HEK293 (cell line): ENCODE measurements around the gene HID1.

Experiments used
- CTCF ChIA-PET: fragments of 350-600 bp; formaldehyde crosslinking; extraction: SDS; loops from one replicate; lab custom pipeline; 2021; ENCODE audit warnings: antibody characterized with exemption; lab: Yijun Ruan, JAX
- POLR2A ChIA-PET: fragments of 300-600 bp; formaldehyde crosslinking; extraction: SDS; loops from one replicate; lab custom pipeline; 2020; ENCODE audit warnings: antibody characterized with exemption, inconsistent platforms; lab: Yijun Ruan, JAX
- H3K27ac ChIP-seq: fragments of 200-500 bp; sonication (Bioruptor generic); 2 replicates; pipeline ENCODE4 v1.5.1; 2014; ENCODE audit warnings: low read depth, low read length, control low read depth, inconsistent platforms; ENCODE audit errors: extremely low read depth
- H3K36me3 ChIP-seq, 2 experiments: fragments of 200-500 bp in 1 of 2; sonication (Bioruptor generic) in 1 of 2; 1 replicate in 1 of 2; 2 replicates in 1 of 2; pipeline ENCODE4 v1.5.1; 2014 to 2017; ENCODE audit warnings: inconsistent platforms in 2 of 2, low read length in 2 of 2; ENCODE audit not compliant: control insufficient read depth in 2 of 2, insufficient read depth in 1 of 2
- H3K4me1 ChIP-seq: fragments of 200-500 bp; sonication (Bioruptor generic); 2 replicates; pipeline ENCODE4 v1.5.1; 2014; ENCODE audit warnings: mild to moderate bottlenecking, low read length, inconsistent platforms; ENCODE audit not compliant: control insufficient read depth, insufficient read depth
- H3K4me3 ChIP-seq: 2 replicates; pipeline ENCODE4 v1.5.1; 2011; ENCODE audit warnings: low read depth, mild to moderate bottlenecking, control low read depth, low read length, moderate library complexity
- H3K9me3 ChIP-seq: fragments of 200-500 bp; sonication (Bioruptor generic); 2 replicates; pipeline ENCODE4 v1.5.1; 2014; ENCODE audit warnings: low read depth, low read length, inconsistent platforms; ENCODE audit not compliant: control insufficient read depth, insufficient read depth
- CTCF ChIP-seq: fragments of 450-650 bp; formaldehyde crosslinking; IDR thresholded peaks from 2 replicates; pipeline ENCODE4 v1.5.1; 2016; ENCODE audit warnings: missing biosample characterization, missing genetic modification characterization
- HOXA7 ChIP-seq: sonication (generic); formaldehyde crosslinking; IDR thresholded peaks from 2 replicates; pipeline ENCODE4 v1.8.1; 2022; ENCODE audit warnings: missing genetic modification reagents, borderline replicate concordance
- MYNN ChIP-seq: fragments of 450-650 bp; formaldehyde crosslinking; IDR thresholded peaks from 2 replicates; pipeline ENCODE4 v1.5.1; 2016; ENCODE audit warnings: missing biosample characterization, missing genetic modification characterization, borderline replicate concordance
- PBX3 ChIP-seq: sonication (generic); formaldehyde crosslinking; IDR thresholded peaks from 2 replicates; pipeline ENCODE4 v1.8.1; 2022; ENCODE audit warnings: mild to moderate bottlenecking, moderate library complexity, missing genetic modification reagents
- REPIN1 ChIP-seq: fragments of 450-650 bp; formaldehyde crosslinking; IDR thresholded peaks from 2 replicates; pipeline ENCODE4 v1.5.1; 2017; ENCODE audit warnings: missing biosample characterization, missing genetic modification characterization, low read depth
- SCRT2 ChIP-seq: fragments of 450-650 bp; formaldehyde crosslinking; IDR thresholded peaks from 2 replicates; pipeline ENCODE4 v1.5.1; 2016; ENCODE audit warnings: missing biosample characterization, missing genetic modification characterization
- YY2 ChIP-seq: fragments of 450-650 bp; formaldehyde crosslinking; IDR thresholded peaks from 2 replicates; pipeline ENCODE4 v1.5.1; 2016; ENCODE audit warnings: missing biosample characterization, missing genetic modification characterization
- ZBTB20 ChIP-seq: fragments of 450-650 bp; formaldehyde crosslinking; IDR thresholded peaks from 2 replicates; pipeline ENCODE4 v1.5.1; 2016; ENCODE audit warnings: missing biosample characterization, missing genetic modification characterization
- ZNF112 ChIP-seq: fragments of 450-650 bp; formaldehyde crosslinking; IDR thresholded peaks from 2 replicates; pipeline ENCODE4 v1.5.0; 2017; ENCODE audit warnings: missing biosample characterization, missing genetic modification characterization
- ZNF274 ChIP-seq, 2 experiments: fragments of 200-500 bp in 1 of 2; fragments of 450-650 bp in 1 of 2; sonication (Bioruptor generic) in 1 of 2; formaldehyde crosslinking in 1 of 2; IDR thresholded peaks; 2 replicates each; pipeline versions ENCODE4 v1.5.1 to v1.6.1; 2014 to 2016; ENCODE audit warnings: borderline replicate concordance in 1 of 2, inconsistent platforms in 1 of 2, low read length in 1 of 2, missing biosample characterization in 1 of 2, missing genetic modification characterization in 1 of 2
- ZNF449 ChIP-seq: fragments of 450-650 bp; formaldehyde crosslinking; IDR thresholded peaks from 2 replicates; pipeline ENCODE4 v1.5.1; 2017; ENCODE audit warnings: missing biosample characterization, mild to moderate bottlenecking, missing genetic modification characterization, moderate library complexity
- ZNF585B ChIP-seq: fragments of 450-650 bp; formaldehyde crosslinking; IDR thresholded peaks from 2 replicates; pipeline ENCODE4 v1.5.1; 2016; ENCODE audit warnings: missing biosample characterization, missing genetic modification characterization
- ZNF660 ChIP-seq: fragments of 450-650 bp; IDR thresholded peaks from 2 replicates; pipeline ENCODE4 v1.5.1; 2018; ENCODE audit warnings: missing biosample characterization, mild to moderate bottlenecking, missing genetic modification characterization
- ZNF692 ChIP-seq: fragments of 450-650 bp; formaldehyde crosslinking; IDR thresholded peaks from 2 replicates; pipeline ENCODE4 v1.5.1; 2016; ENCODE audit warnings: missing biosample characterization, missing genetic modification characterization
- ZSCAN18 ChIP-seq: fragments of 450-650 bp; formaldehyde crosslinking; IDR thresholded peaks from 2 replicates; pipeline ENCODE4 v1.5.1; 2016; ENCODE audit warnings: missing biosample characterization, missing genetic modification characterization

HID1 gene

GRCh38 chr17:74963656-74964055 is 8.9 kb downstream of the HID1 start:
- H3K27ac ChIP-seq = no peak overlapping the region
- no peaks in the 10 kb centered on the region for H3K4me1 ChIP-seq
- H3K9me3 ChIP-seq = no peaks in the 10 kb centered on the region
- ChIA-PET POLR2A (interaction anchor here (1.4 kb wide), 1 partner anchor 49 kb away, joined by 5 read pairs; the partner anchor contains the start of gene MRPL58), CTCF (interaction anchor here (0.6 to 3.6 kb wide), 8 partner anchors 9 to 238 kb away, joined by 3 to 62 read pairs (median 6); partner anchors contain the start of genes HID1 and MRPL58)
- H3K36me3 ChIP-seq = peaks cover 0 to 12% of the 10 kb centered on the region in 2 experiments; a peak in 2 of 3 replicates
- no peak overlapping the region for H3K4me3 ChIP-seq
- no peak for TF ChIP-seq REPIN1 (tag by site-specific recombination)
- TF ChIP-seq CTCF (tag by site-specific recombination) = peak; percentile 37; the same call in 1 of the 2 replicates

- Histone ChIP-seq H3K4me1 (no peaks in the 10 kb centered on the region), H3K9me3 (no peaks in the 10 kb centered on the region), H3K4me3 (no peak overlapping the region), H3K27ac (no peak overlapping the region), H3K36me3 (peaks cover 0 to 12% of the 10 kb centered on the region in 2 experiments; a peak in 2 of 3 replicates)
- no peak for TF ChIP-seq PBX3 (CRISPR knock-in tag)
- no peak for TF ChIP-seq ZNF692 (tag by site-specific recombination)
- TF ChIP-seq ZNF274 (IDR thresholded peaks at IDR 0.05; ENCODE audit: low read length) = no peak
- TF ChIP-seq ZNF274 (tag by site-specific recombination; IDR thresholded peaks at IDR 0.05; ENCODE audit: borderline replicate concordance) = no peak
- TF ChIP-seq ZNF585B (tag by site-specific recombination) = no peak
- no peak for TF ChIP-seq ZNF112
- TF ChIP-seq ZNF449 (tag by site-specific recombination) = no peak
- TF ChIP-seq YY2 (tag by site-specific recombination) = no peak
- TF ChIP-seq SCRT2 = no peak
- TF ChIP-seq MYNN (tag by site-specific recombination) = no peak
- no peak for TF ChIP-seq ZSCAN18
- TF ChIP-seq HOXA7 (CRISPR knock-in tag) = no peak
- TF ChIP-seq ZBTB20 = no peak
- no peak for TF ChIP-seq ZNF660 (tag by site-specific recombination)
- POLR2A ChIA-PET = interaction anchor here (0.9 to 2.3 kb wide), 7 partner anchors 44 to 239 kb away, joined by 3 to 34 read pairs (median 5); partner anchors contain the start of genes ARMC7 and MRPL58
- CTCF ChIA-PET = interaction anchor here (0.6 to 7.6 kb wide), 29 partner anchors 9 to 785 kb away, joined by 3 to 100 read pairs (median 5); partner anchors contain the start of genes HID1, MRPL58, OTOP2 and USH1G
Measured at GRCh38 chr17:74962622-74963394, 9.8 kb downstream of the HID1 start.
